SU-DHL-6 (cell line): ENCODE results near the gene MBTD1.

ENCODE experiments used
- EZH2phosphoT487 ChIP-seq: fragments of 200-600 bp; sonication (generic), shearing (Covaris generic); conservative IDR thresholded peaks from 2 replicates; pipeline ENCODE4 v1.6.1; 2018; ENCODE audit warnings: mild to moderate bottlenecking, antibody characterized with exemption, low read length, moderate library complexity, mixed read lengths
- TF ChIP-seq, protein P1 (sequence below): fragments of 200-600 bp; sonication (generic); IDR thresholded peaks from one replicate; pipeline ENCODE4 v1.5.1; 2017; ENCODE audit warnings: antibody characterized with exemption, mild to moderate bottlenecking, low read length, moderate library complexity; ENCODE audit not compliant: insufficient read depth, poor library complexity, severe bottlenecking

DNA sequence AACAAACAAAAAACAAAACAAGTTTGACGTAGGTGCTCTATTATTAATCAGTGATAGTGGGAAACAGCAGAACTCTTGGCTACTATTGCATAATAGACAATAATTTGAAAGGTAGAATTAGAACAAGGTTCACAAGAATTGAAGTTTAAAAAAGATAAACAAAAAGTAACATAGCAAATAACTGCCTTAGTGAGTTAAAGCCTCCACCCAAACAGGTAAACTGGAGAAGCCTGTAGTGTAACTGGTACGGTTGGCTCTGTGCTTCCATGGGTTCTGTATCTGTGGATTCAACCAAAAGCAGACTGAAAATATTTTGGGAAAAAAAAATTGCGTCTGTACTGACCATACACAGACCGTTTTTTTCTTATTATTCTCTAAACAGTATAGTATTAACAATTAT lies 38.5 kb downstream of the MBTD1 start:
- TF ChIP-seq EZH2phosphoT487, result no peak
- TF ChIP-seq, protein P1, sequence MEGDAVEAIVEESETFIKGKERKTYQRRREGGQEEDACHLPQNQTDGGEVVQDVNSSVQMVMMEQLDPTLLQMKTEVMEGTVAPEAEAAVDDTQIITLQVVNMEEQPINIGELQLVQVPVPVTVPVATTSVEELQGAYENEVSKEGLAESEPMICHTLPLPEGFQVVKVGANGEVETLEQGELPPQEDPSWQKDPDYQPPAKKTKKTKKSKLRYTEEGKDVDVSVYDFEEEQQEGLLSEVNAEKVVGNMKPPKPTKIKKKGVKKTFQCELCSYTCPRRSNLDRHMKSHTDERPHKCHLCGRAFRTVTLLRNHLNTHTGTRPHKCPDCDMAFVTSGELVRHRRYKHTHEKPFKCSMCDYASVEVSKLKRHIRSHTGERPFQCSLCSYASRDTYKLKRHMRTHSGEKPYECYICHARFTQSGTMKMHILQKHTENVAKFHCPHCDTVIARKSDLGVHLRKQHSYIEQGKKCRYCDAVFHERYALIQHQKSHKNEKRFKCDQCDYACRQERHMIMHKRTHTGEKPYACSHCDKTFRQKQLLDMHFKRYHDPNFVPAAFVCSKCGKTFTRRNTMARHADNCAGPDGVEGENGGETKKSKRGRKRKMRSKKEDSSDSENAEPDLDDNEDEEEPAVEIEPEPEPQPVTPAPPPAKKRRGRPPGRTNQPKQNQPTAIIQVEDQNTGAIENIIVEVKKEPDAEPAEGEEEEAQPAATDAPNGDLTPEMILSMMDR, result no peak
